CD14-positive monocyte (primary cell): ENCODE results near the gene LYSMD3. TPM values are rescaled to one million over a fixed set of nuclear protein-coding genes. Genes with fewer than 3 reads are reported as not detected.

ENCODE experiments used
- DNase-seq, 3 donors: peaks; one replicate each; pipeline ENCODE4 v3.0.0-alpha.2; 2011 to 2022
- H2AFZ ChIP-seq: 2 replicates; pipeline ENCODE4 v1.6.0; 2012; ENCODE audit warnings: mild to moderate bottlenecking, low read depth, low read length, inconsistent platforms; ENCODE audit not compliant: insufficient read depth, poor library complexity, severe bottlenecking
- H3K27ac ChIP-seq, 2 donors: 1 replicate in 1 of 2; 2 replicates in 1 of 2; pipeline ENCODE4 v1.5.1; 2012 to 2013; ENCODE audit warnings: low read length in 2 of 2, control low read depth in 1 of 2, inconsistent platforms in 1 of 2, low read depth in 1 of 2, mild to moderate bottlenecking in 1 of 2
- H3K27me3 ChIP-seq, 2 donors: one replicate each; pipeline versions ENCODE4 v1.6.0 to v1.6.1; 2011 to 2013; ENCODE audit warnings: low read length in 2 of 2; ENCODE audit not compliant: control insufficient read depth in 2 of 2, insufficient read depth in 2 of 2
- H3K36me3 ChIP-seq, 2 donors: replicated peaks in 1 of 2; 1 replicate in 1 of 2; 2 replicates in 1 of 2; pipeline versions ENCODE4 v1.5.1 to v1.6.1; 2012 to 2013; ENCODE audit warnings: low read length in 2 of 2, control low read depth in 1 of 2, inconsistent platforms in 1 of 2, mild to moderate bottlenecking in 1 of 2; ENCODE audit not compliant: insufficient read depth in 2 of 2, control insufficient read depth in 1 of 2
- H3K4me1 ChIP-seq, 2 donors: 1 replicate in 1 of 2; 2 replicates in 1 of 2; pipeline versions ENCODE4 v1.5.1 to v1.6.1; 2012 to 2013; ENCODE audit warnings: low read length in 2 of 2, control low read depth in 1 of 2, inconsistent platforms in 1 of 2, mild to moderate bottlenecking in 1 of 2, moderate library complexity in 1 of 2; ENCODE audit not compliant: insufficient read depth in 2 of 2, control insufficient read depth in 1 of 2
- H3K4me2 ChIP-seq: replicated peaks from 2 replicates; pipeline ENCODE3; 2012; ENCODE audit warnings: low read length, moderate library complexity, mild to moderate bottlenecking; ENCODE audit not compliant: poor library complexity, severe bottlenecking; ENCODE audit errors: extremely low read depth
- H3K4me3 ChIP-seq, 3 experiments: fragments of 200-600 bp in 1 of 3; sonication (generic) in 1 of 3; replicated peaks in 1 of 3; 1 replicate in 2 of 3; 2 replicates in 1 of 3; pipeline ENCODE4 v1.5.1; 2011 to 2013; ENCODE audit warnings: low read length in 3 of 3, mild to moderate bottlenecking in 3 of 3, control low read depth in 2 of 3, low read depth in 2 of 3, inconsistent platforms in 1 of 3, moderate library complexity in 1 of 3
- H3K79me2 ChIP-seq: 2 replicates; pipeline ENCODE4 v1.6.0; 2012; ENCODE audit warnings: mild to moderate bottlenecking, control low read depth, inconsistent platforms, low read length, moderate library complexity; ENCODE audit not compliant: insufficient read depth
- H3K9ac ChIP-seq: 2 replicates; pipeline ENCODE4 v1.6.0; 2017; ENCODE audit warnings: low read length, mild to moderate bottlenecking; ENCODE audit not compliant: insufficient read depth, poor library complexity, severe bottlenecking
- H3K9me3 ChIP-seq, 2 donors: replicated peaks in 1 of 2; 1 replicate in 1 of 2; 2 replicates in 1 of 2; pipeline versions ENCODE4 v1.5.1 to v1.6.1; 2012 to 2013; ENCODE audit warnings: low read length in 2 of 2, control low read depth in 1 of 2; ENCODE audit not compliant: control insufficient read depth in 1 of 2, insufficient read depth in 1 of 2
- H4K20me1 ChIP-seq: 2 replicates; pipeline ENCODE4 v1.6.0; 2012; ENCODE audit warnings: mild to moderate bottlenecking, low read length, control low read depth, moderate library complexity; ENCODE audit not compliant: insufficient read depth
- H3K27ac Mint-ChIP-seq, 7 donors: one replicate each; pipeline ENCODE4 v1.8.0; 2020; ENCODE audit warnings: mild to moderate bottlenecking in 7 of 7, mixed read lengths in 7 of 7, moderate library complexity in 6 of 7, inconsistent platforms in 2 of 7
- H3K27me3 Mint-ChIP-seq, 3 donors: one replicate each; pipeline ENCODE4 v1.8.0; 2021 to 2022; ENCODE audit warnings: low read depth in 3 of 3, mild to moderate bottlenecking in 3 of 3, mixed read lengths in 3 of 3, moderate library complexity in 3 of 3, inconsistent platforms in 1 of 3
- H3K36me3 Mint-ChIP-seq, 2 donors: one replicate each; pipeline ENCODE4 v1.8.0; 2020; ENCODE audit warnings: mixed read lengths in 2 of 2, inconsistent platforms in 1 of 2, mild to moderate bottlenecking in 1 of 2
- H3K4me1 Mint-ChIP-seq: one replicate; pipeline ENCODE4 v1.8.0; 2020; ENCODE audit warnings: mild to moderate bottlenecking, mixed read lengths
- H3K4me3 Mint-ChIP-seq, 2 donors: one replicate each; pipeline ENCODE4 v1.8.0; 2020; ENCODE audit warnings: mild to moderate bottlenecking in 2 of 2, mixed read lengths in 2 of 2, moderate library complexity in 1 of 2
- H3K9me3 Mint-ChIP-seq, 7 donors: one replicate each; pipeline ENCODE4 v1.8.0; 2020 to 2022; ENCODE audit warnings: mixed read lengths in 7 of 7, mild to moderate bottlenecking in 6 of 7, moderate library complexity in 6 of 7, inconsistent platforms in 2 of 7
- CTCF ChIP-seq: fragments of 200-600 bp; IDR thresholded peaks from one replicate; pipeline ENCODE4 v1.8.0; 2022; ENCODE audit warnings: antibody characterized with exemption, mild to moderate bottlenecking
- WGBS: methylation state at CpG from one replicate; pipeline ENCODE4 v1.1.5; 2013; ENCODE audit warnings: missing lambda C conversion rate; ENCODE audit not compliant: insufficient coverage; 5-methylcytosine and 5-hydroxymethylcytosine counted together
- intact Hi-C, 2 donors: fragments of 100-400 bp; cut with micrococcal nuclease; formaldehyde crosslinking; loops; one replicate each; pipeline versions ENCODE4 v1.15.0 to v1.15.1; 2023
- polyA plus RNA-seq, 3 donors: library from polyadenylated mRNA; depleted of rRNA in 1 of 3; unstranded in 2 of 3; stranded (reverse) in 1 of 3; fragments of 300-500 nt in 2 of 3; fragments of >200 nt in 1 of 3; fragmentation: Illumina TruSeq in 2 of 3; gene quantifications; 1 replicate in 2 of 3; 2 replicates in 1 of 3; pipeline ENCODE4 v1.2.3, GENCODE V29; 2012 to 2021

The LYSMD3 gene
- polyA plus RNA-seq, 3 donors: 6.0 to 12.1 (median 8.4) TPM

GRCh38 chr5:90555666-90556065 lies 26.3 kb upstream of the LYSMD3 start:
- H3K27me3 Mint-ChIP-seq: peaks cover 62 to 72% (median 67%) of the 10 kb centered on the region in 3 donors
- intact Hi-C loops: no loop called here
- TF ChIP-seq CTCF: no peak

GRCh38 chr5:90554358-90555006 lies 25.1 kb upstream of the LYSMD3 start:
- intact Hi-C loops: no loop called here
- H4K20me1 ChIP-seq: no peaks in the 10 kb centered on the region
- Mint-ChIP-seq H3K27ac (peak overlapping the region in 1 of 7 donors; percentile 14), H3K36me3 (peaks cover 0 to 3% of the 10 kb centered on the region in 2 donors), H3K4me3 (peak overlapping the region in 1 of 2 donors; percentile 13), H3K4me1 (peaks cover 30% of the 10 kb centered on the region), H3K27me3 (peaks cover 57 to 64% (median 59%) of the 10 kb centered on the region in 3 donors), H3K9me3 (peaks cover 0 to 8% (median 6%) of the 10 kb centered on the region in 7 donors)
- no peaks in the 10 kb centered on the region for H3K36me3 ChIP-seq
- H3K27ac ChIP-seq: no peak overlapping the region
- H3K4me3 ChIP-seq: no peak overlapping the region
- H3K4me2 ChIP-seq: no peak overlapping the region
- peaks cover 3 to 17% of the 10 kb centered on the region in 2 donors for H3K9me3 ChIP-seq
- H2AFZ ChIP-seq: no peak overlapping the region
- H3K79me2 ChIP-seq: no peaks in the 10 kb centered on the region
- peaks cover 16 to 18% of the 10 kb centered on the region in 2 donors for H3K4me1 ChIP-seq
- H3K9ac ChIP-seq: no peak overlapping the region
- no peak for DNase-seq
- H3K27me3 ChIP-seq: peaks cover 73 to 75% of the 10 kb centered on the region in 2 donors
- WGBS: 86% methylated on average over 1 of the region's 4 CpGs
- no peak for TF ChIP-seq CTCF

More at GRCh38 chr5:90555666-90556065, 26.3 kb upstream of the LYSMD3 start:
- H3K4me1 ChIP-seq: peaks cover 16% of the 10 kb centered on the region in 2 donors
- no peak overlapping the region for H3K4me2 ChIP-seq
- no peak overlapping the region for H2AFZ ChIP-seq
- H3K79me2 ChIP-seq: no peaks in the 10 kb centered on the region
- no peak overlapping the region for H3K9ac ChIP-seq
- Mint-ChIP-seq H3K27ac (no peak overlapping the region), H3K36me3 (peaks cover 0 to 3% of the 10 kb centered on the region in 2 donors), H3K4me1 (peaks cover 20% of the 10 kb centered on the region), H3K4me3 (peak overlapping the region in 1 of 2 donors; percentile 12), H3K9me3 (peaks cover 0 to 8% (median 6%) of the 10 kb centered on the region in 7 donors)
- peaks cover 3 to 17% of the 10 kb centered on the region in 2 donors for H3K9me3 ChIP-seq
- H3K4me3 ChIP-seq: no peak overlapping the region
- no peaks in the 10 kb centered on the region for H4K20me1 ChIP-seq
- no peak for DNase-seq
- H3K36me3 ChIP-seq: no peaks in the 10 kb centered on the region
- H3K27me3 ChIP-seq: peaks cover 84 to 87% of the 10 kb centered on the region in 2 donors
- H3K27ac ChIP-seq: no peak overlapping the region
